H9 (cell line): ENCODE results near the gene SUGT1. TPM values are rescaled to one million over a fixed set of nuclear protein-coding genes. Genes with fewer than 3 reads are reported as not detected.

Experiments
- DNase-seq: peaks from one replicate; pipeline ENCODE4 v3.0.0-alpha.2; 2017
- H2AFZ ChIP-seq: one replicate; pipeline ENCODE4 v1.6.1; 2013; ENCODE audit warnings: mild to moderate bottlenecking, low read length, control low read depth, moderate library complexity
- H2AK5ac ChIP-seq: 2 replicates; pipeline ENCODE4 v1.6.1; 2013; ENCODE audit warnings: low read length, control low read depth, mixed read lengths; ENCODE audit not compliant: insufficient read length
- H2BK120ac ChIP-seq: one replicate; pipeline ENCODE4 v1.6.1; 2013; ENCODE audit warnings: low read depth, mild to moderate bottlenecking, low read length, control low read depth, inconsistent platforms; ENCODE audit not compliant: poor library complexity, severe bottlenecking
- H2BK12ac ChIP-seq: 2 replicates; pipeline ENCODE4 v1.6.1; 2013; ENCODE audit warnings: low read length, control low read depth, mixed read lengths, low read depth; ENCODE audit not compliant: insufficient read length
- H2BK15ac ChIP-seq: 2 replicates; pipeline ENCODE4 v1.6.1; 2013; ENCODE audit warnings: low read depth, low read length, control low read depth
- H2BK20ac ChIP-seq: one replicate; pipeline ENCODE4 v1.6.1; 2013; ENCODE audit warnings: low read depth, mild to moderate bottlenecking, low read length, control low read depth, inconsistent platforms; ENCODE audit not compliant: poor library complexity, severe bottlenecking
- H2BK5ac ChIP-seq: 2 replicates; pipeline ENCODE4 v1.6.1; 2013; ENCODE audit warnings: low read length, control low read depth, mixed read lengths; ENCODE audit not compliant: insufficient read length
- H3K14ac ChIP-seq: 2 replicates; pipeline ENCODE4 v1.6.1; 2013; ENCODE audit warnings: low read length, control low read depth; ENCODE audit not compliant: insufficient read depth
- H3K18ac ChIP-seq: 2 replicates; pipeline ENCODE4 v1.6.1; 2013; ENCODE audit warnings: low read depth, mild to moderate bottlenecking, mixed read lengths, low read length, control low read depth; ENCODE audit not compliant: insufficient read length
- H3K23ac ChIP-seq: 2 replicates; pipeline ENCODE4 v1.6.1; 2013; ENCODE audit warnings: low read length, control low read depth, mixed read lengths, low read depth; ENCODE audit not compliant: insufficient read length
- H3K23me2 ChIP-seq: 2 replicates; pipeline ENCODE4 v1.6.1; 2013; ENCODE audit warnings: low read depth, mild to moderate bottlenecking, mixed read lengths, low read length, control low read depth; ENCODE audit not compliant: insufficient read length, poor library complexity, severe bottlenecking
- H3K27ac ChIP-seq: 2 replicates; pipeline ENCODE4 v1.5.1; 2013; ENCODE audit warnings: low read length, control low read depth, mixed read lengths, low read depth; ENCODE audit not compliant: insufficient read length
- H3K27me3 ChIP-seq: 2 replicates; pipeline ENCODE4 v1.6.1; 2013; ENCODE audit warnings: low read length, control low read depth, inconsistent platforms; ENCODE audit not compliant: insufficient read depth
- H3K4ac ChIP-seq: 2 replicates; pipeline ENCODE4 v1.6.1; 2013; ENCODE audit warnings: low read depth, mild to moderate bottlenecking, control low read depth, inconsistent platforms, low read length, moderate library complexity
- H3K4me1 ChIP-seq: 2 replicates; pipeline ENCODE4 v1.6.1; 2013; ENCODE audit warnings: low read length, control low read depth, inconsistent platforms; ENCODE audit not compliant: insufficient read depth
- H3K4me2 ChIP-seq: 2 replicates; pipeline ENCODE4 v1.6.1; 2013; ENCODE audit warnings: low read length, control low read depth, mixed read lengths; ENCODE audit not compliant: insufficient read length, insufficient read depth
- H3K56ac ChIP-seq: 2 replicates; pipeline ENCODE4 v1.6.1; 2013; ENCODE audit warnings: low read depth, mild to moderate bottlenecking, mixed read lengths, low read length, control low read depth; ENCODE audit not compliant: insufficient read length
- H3K79me1 ChIP-seq: 2 replicates; pipeline ENCODE4 v1.6.1; 2013; ENCODE audit warnings: low read depth, mild to moderate bottlenecking, moderate library complexity, low read length, control low read depth, inconsistent platforms; ENCODE audit not compliant: insufficient read depth, poor library complexity, severe bottlenecking
- H3K79me2 ChIP-seq: 2 replicates; pipeline ENCODE4 v1.6.1; 2013; ENCODE audit warnings: low read length, control low read depth, inconsistent platforms; ENCODE audit not compliant: insufficient read depth
- H3K9ac ChIP-seq: 2 replicates; pipeline ENCODE4 v1.6.1; 2013; ENCODE audit warnings: low read length, control low read depth, mixed read lengths; ENCODE audit not compliant: insufficient read length; ENCODE audit errors: extremely low read depth
- H3K9me3 ChIP-seq: one replicate; pipeline ENCODE4 v1.6.1; 2013; ENCODE audit warnings: low read depth, low read length, inconsistent platforms; ENCODE audit not compliant: control insufficient read depth
- H3T11ph ChIP-seq: one replicate; pipeline ENCODE4 v1.6.1; 2013; ENCODE audit warnings: mild to moderate bottlenecking, low read length, control low read depth, inconsistent platforms
- H4K20me1 ChIP-seq: one replicate; pipeline ENCODE4 v1.6.1; 2013; ENCODE audit not compliant: control insufficient read depth, insufficient read length, insufficient read depth
- H4K5ac ChIP-seq: 2 replicates; pipeline ENCODE4 v1.6.1; 2013; ENCODE audit warnings: low read depth, mild to moderate bottlenecking, mixed read lengths, low read length, control low read depth; ENCODE audit not compliant: insufficient read length
- H4K8ac ChIP-seq: replicated peaks from 2 replicates; pipeline ENCODE4 v1.6.1; 2013; ENCODE audit warnings: low read length, control low read depth, mixed read lengths, low read depth; ENCODE audit not compliant: insufficient read length
- H4K91ac ChIP-seq: 2 replicates; pipeline ENCODE4 v1.6.1; 2013; ENCODE audit warnings: low read depth, mild to moderate bottlenecking, moderate library complexity, mixed read lengths, low read length, control low read depth; ENCODE audit not compliant: insufficient read length
- H3K27ac Mint-ChIP-seq, 3 experiments: 2 replicates in 2 of 3; 3 replicates in 1 of 3; pipeline ENCODE4 v1.8.0; 2020 to 2021; ENCODE audit warnings: mixed read lengths in 3 of 3, mild to moderate bottlenecking in 1 of 3, moderate library complexity in 1 of 3
- H3K27me3 Mint-ChIP-seq: 2 replicates; pipeline ENCODE4 v1.8.0; 2021; ENCODE audit warnings: low read depth, mild to moderate bottlenecking, moderate library complexity, mixed read lengths
- H3K36me3 Mint-ChIP-seq, 3 experiments: 2 replicates in 2 of 3; 3 replicates in 1 of 3; pipeline ENCODE4 v1.8.0; 2020 to 2021; ENCODE audit warnings: low read depth in 3 of 3, mixed read lengths in 3 of 3; ENCODE audit not compliant: insufficient read depth in 1 of 3
- H3K4me1 Mint-ChIP-seq, 2 experiments: 2 replicates each; pipeline ENCODE4 v1.8.0; 2020; ENCODE audit warnings: mixed read lengths in 2 of 2
- H3K4me3 Mint-ChIP-seq, 2 experiments: 2 replicates in 1 of 2; 3 replicates in 1 of 2; pipeline ENCODE4 v1.8.0; 2020 to 2021; ENCODE audit warnings: mild to moderate bottlenecking in 2 of 2, mixed read lengths in 2 of 2, moderate library complexity in 1 of 2
- H3K9me3 Mint-ChIP-seq, 2 experiments: 2 replicates in 1 of 2; 3 replicates in 1 of 2; pipeline ENCODE4 v1.8.0; 2020; ENCODE audit warnings: mild to moderate bottlenecking in 2 of 2, mixed read lengths in 2 of 2, moderate library complexity in 1 of 2
- CTCF ChIP-seq: fragments of 200-600 bp; sonication (generic); conservative IDR thresholded peaks from 3 replicates; pipeline ENCODE4 v1.8.0; 2021; ENCODE audit warnings: antibody characterized with exemption, mild to moderate bottlenecking
- WGBS: extraction: QIAGEN DNeasy Blood & Tissue Kit; methylation state at CpG from one replicate; pipeline ENCODE4 v1.1.7; 2013; ENCODE audit warnings: missing lambda C conversion rate, low lambda C conversion rate, mixed read lengths; ENCODE audit not compliant: insufficient read length; ENCODE audit errors: extremely low coverage; 5-methylcytosine and 5-hydroxymethylcytosine counted together
- total RNA-seq: library from RNA; stranded (reverse); gene quantifications from 2 replicates; pipeline ENCODE4 v1.2.1, GENCODE V29; 2021

The SUGT1 gene
- total RNA-seq, 1 experiment from 2014 or later, result 99.6 TPM

GRCh38 chr13:52651897-52652195 is 790 bp upstream of the SUGT1 start:
- H3K27me3 Mint-ChIP-seq, result no peaks in the 10 kb centered on the region
- no peak overlapping the region for H2AFZ ChIP-seq
- WGBS, result no CpG with 5 or more reads among the region's 7 CpGs

More at GRCh38 chr13:52651897-52652195, 790 bp upstream of the SUGT1 start:
- H3K56ac ChIP-seq, result peak overlapping the region; percentile 42
- no peaks in the 10 kb centered on the region for H4K20me1 ChIP-seq
- peak overlapping the region; percentile 6 for H4K5ac ChIP-seq
- peak overlapping the region; percentile 88 for H3K27ac ChIP-seq
- H2BK5ac ChIP-seq, result peak overlapping the region; percentile 62
- H3K4ac ChIP-seq, result peak overlapping the region; percentile 1; the same call in 1 of the 2 replicates
- H3K9ac ChIP-seq, result peak overlapping the region; percentile 93
- H3K18ac ChIP-seq, result peak overlapping the region; percentile 89
- TF ChIP-seq CTCF, result no peak
- Mint-ChIP-seq H3K27ac (no peak overlapping the region), H3K36me3 (peaks cover 10 to 32% (median 29%) of the 10 kb centered on the region in 3 experiments; a peak in 6 of 7 replicates), H3K4me1 (peaks cover 6 to 7% of the 10 kb centered on the region in 2 experiments), H3K9me3 (no peaks in the 10 kb centered on the region), H3K4me3 (no peak overlapping the region)
- no peak for DNase-seq
- no peak overlapping the region for H2AK5ac ChIP-seq
- H2BK20ac ChIP-seq, result no peak overlapping the region
- no peak overlapping the region for H4K91ac ChIP-seq
- peaks cover 9% of the 10 kb centered on the region for H3K23me2 ChIP-seq
- H3K23ac ChIP-seq, result no peak overlapping the region
- peaks cover 2% of the 10 kb centered on the region for H3K79me1 ChIP-seq
- H2BK120ac ChIP-seq, result peak overlapping the region; percentile 10
- no peak overlapping the region for H3T11ph ChIP-seq
- no peak overlapping the region for H2BK12ac ChIP-seq
- no peak overlapping the region for H4K8ac ChIP-seq
- H3K9me3 ChIP-seq, result no peaks in the 10 kb centered on the region
- peak overlapping the region; percentile 43 for H3K4me2 ChIP-seq
- peak overlapping the region; percentile 94 for H3K14ac ChIP-seq
- H3K27me3 ChIP-seq, result no peaks in the 10 kb centered on the region
- no peaks in the 10 kb centered on the region; the same call in 1 of the 2 replicates for H3K4me1 ChIP-seq
- H3K79me2 ChIP-seq, result peaks cover 27% of the 10 kb centered on the region; the same call in 1 of the 2 replicates
- no peak overlapping the region for H2BK15ac ChIP-seq
